ENCODE data around the gene CROCC2. TPM values are rescaled to one million over a fixed set of nuclear protein-coding genes. Genes with fewer than 3 reads are reported as not detected.

CROCC2 gene
- total RNA-seq, 2 experiments from 2014 or later: not detected

DNA sequence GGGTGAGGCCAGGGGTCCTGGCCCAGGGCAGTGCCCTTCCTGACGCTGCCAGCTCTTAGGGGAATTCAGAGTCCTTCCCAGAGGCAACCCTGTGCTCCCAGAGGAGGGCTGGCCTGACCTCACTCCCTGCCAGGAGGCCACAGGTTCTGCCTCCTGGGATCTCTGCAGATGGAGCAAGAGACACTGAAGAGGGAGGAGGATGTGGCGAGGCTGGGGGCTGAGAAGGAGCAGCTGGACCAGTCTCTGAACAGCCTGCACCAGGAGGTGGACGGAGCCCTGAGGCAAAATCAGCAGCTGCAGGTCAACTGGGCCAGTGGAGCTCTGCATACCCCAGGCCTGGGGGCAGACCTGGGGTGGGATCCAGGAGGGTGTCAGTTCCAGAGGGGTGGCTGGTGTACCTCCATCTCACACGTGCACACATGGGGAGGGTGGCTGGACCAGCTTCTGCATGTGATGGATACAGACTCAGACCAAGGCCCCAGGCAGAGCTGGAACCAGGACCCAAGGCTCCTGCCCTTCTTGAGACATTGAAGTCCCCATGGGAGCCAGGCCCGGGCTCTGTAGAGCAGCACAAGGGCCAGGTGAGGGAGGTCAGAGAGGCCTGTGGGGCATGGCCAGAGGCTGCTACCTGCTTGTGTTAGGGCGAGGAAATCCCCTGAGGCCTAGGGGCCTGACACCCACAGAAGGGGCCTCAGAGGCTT is 82.6 kb downstream of the CROCC2 start:
- Mint-ChIP-seq H3K36me3 (ENCODE audit: low read depth) (no peaks in the 10 kb centered on the region), H3K27ac (no peak overlapping the region), H3K9me3 (ENCODE audit: insufficient read depth) (no peaks in the 10 kb centered on the region), H3K27me3 (ENCODE audit: low read depth) (no peaks in the 10 kb centered on the region), H3K4me3 (no peak overlapping the region), H3K4me1 (ENCODE audit: low read depth) (no peaks in the 10 kb centered on the region)
- CTCF ChIA-PET: no interaction called here
- POLR2A ChIA-PET: no interaction called here
- no peak for DNase-seq
- no peak for ATAC-seq

GRCh38 chr2:240989451-240990265 is 83.5 kb downstream of the CROCC2 start:
- POLR2A ChIA-PET: no interaction called here
- CTCF ChIA-PET: no interaction called here
- Mint-ChIP-seq H3K9me3 (ENCODE audit: insufficient read depth) (no peaks in the 10 kb centered on the region), H3K4me1 (ENCODE audit: low read depth) (no peaks in the 10 kb centered on the region), H3K36me3 (ENCODE audit: low read depth) (no peaks in the 10 kb centered on the region), H3K4me3 (no peak overlapping the region), H3K27me3 (ENCODE audit: low read depth) (no peaks in the 10 kb centered on the region), H3K27ac (no peak overlapping the region)
- ATAC-seq (no peak), DNase-seq (no peak)

DNA sequence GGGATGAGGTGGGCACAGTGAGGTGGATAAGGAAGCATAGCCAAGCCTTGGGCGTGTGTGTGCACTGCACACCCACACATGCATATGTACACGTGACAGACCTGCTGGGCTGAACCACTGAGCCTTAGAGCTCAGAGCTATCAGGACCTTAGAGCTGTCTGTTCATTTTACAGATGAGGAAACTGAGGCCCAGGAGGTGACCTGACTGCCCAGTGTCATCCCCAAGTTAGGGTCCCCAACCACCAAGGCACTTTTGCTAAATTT is 84.1 kb downstream of the CROCC2 start:
- CTCF ChIA-PET: no interaction called here
- H3K27me3 Mint-ChIP-seq (ENCODE audit: low read depth): no peaks in the 10 kb centered on the region

GRCh38 chr2:240990726-240991377 is 84.7 kb downstream of the CROCC2 start:
- H3K27me3 Mint-ChIP-seq (ENCODE audit: low read depth): no peaks in the 10 kb centered on the region
- no peaks in the 10 kb centered on the region for H3K4me1 Mint-ChIP-seq (ENCODE audit: low read depth)
- no peak overlapping the region for H3K4me3 Mint-ChIP-seq
- CTCF ChIA-PET: no interaction called here
- H3K36me3 Mint-ChIP-seq (ENCODE audit: low read depth): no peaks in the 10 kb centered on the region
- no peak overlapping the region for H3K27ac Mint-ChIP-seq
- H3K9me3 Mint-ChIP-seq (ENCODE audit: insufficient read depth): no peaks in the 10 kb centered on the region
- POLR2A ChIA-PET: no interaction called here
- DNase-seq (no peak), ATAC-seq (no peak)

More for the DNA sequence above, 84.1 kb downstream of the CROCC2 start:
- Mint-ChIP-seq H3K27ac (no peak overlapping the region), H3K4me3 (no peak overlapping the region), H3K36me3 (ENCODE audit: low read depth) (no peaks in the 10 kb centered on the region), H3K9me3 (ENCODE audit: insufficient read depth) (no peaks in the 10 kb centered on the region), H3K4me1 (ENCODE audit: low read depth) (no peaks in the 10 kb centered on the region)
- ATAC-seq (no peak), DNase-seq (no peak)
- POLR2A ChIA-PET: no interaction called here

DNA sequence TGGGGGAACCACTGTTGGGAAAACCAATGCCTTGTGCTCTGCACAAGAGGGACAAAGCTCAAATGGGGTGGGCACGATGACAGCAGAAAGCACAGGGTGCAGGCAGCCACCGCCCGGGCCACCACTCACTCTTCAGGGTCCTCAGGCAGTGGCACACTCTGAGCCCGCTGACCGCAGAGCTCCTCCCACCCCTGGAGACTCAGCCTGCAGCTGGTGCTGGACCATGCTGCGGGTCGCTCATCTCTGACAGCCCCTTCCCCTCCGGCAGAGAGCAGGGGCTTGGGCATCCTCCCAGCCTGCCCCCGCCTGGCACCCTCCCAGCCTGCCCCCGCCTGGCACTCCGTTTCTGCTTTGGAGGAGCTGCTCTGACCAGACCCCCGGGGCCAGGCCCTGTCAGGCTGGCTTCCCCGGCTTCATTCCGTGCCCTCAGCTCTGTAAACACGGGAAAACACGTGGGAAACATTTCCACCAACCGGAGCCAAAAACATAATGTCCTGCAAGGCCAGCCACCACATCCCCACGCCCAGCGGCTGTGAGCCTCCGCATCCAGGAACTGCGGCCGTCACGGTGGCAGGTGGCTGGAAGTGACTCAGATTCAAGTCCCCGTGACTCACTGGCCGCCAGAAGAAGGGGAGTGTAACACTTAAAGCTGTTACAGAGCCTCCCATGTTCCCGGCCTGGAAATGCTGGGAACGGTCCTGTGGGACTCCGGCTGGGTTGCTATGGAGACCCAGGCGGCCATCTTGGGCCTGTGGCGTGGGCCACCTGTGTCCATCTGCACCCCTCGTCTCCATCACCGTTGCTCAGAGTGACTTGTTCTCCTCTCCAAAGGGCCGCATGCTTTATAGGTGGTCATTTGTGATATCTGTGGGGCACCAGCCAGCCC is 85.5 kb downstream of the CROCC2 start:
- H3K9me3 Mint-ChIP-seq (ENCODE audit: insufficient read depth): no peaks in the 10 kb centered on the region
- DNase-seq (no peak), ATAC-seq (no peak)
- CTCF ChIA-PET: no interaction called here
- POLR2A ChIA-PET: no interaction called here
- no peaks in the 10 kb centered on the region for H3K27me3 Mint-ChIP-seq (ENCODE audit: low read depth)
- no peaks in the 10 kb centered on the region for H3K36me3 Mint-ChIP-seq (ENCODE audit: low read depth)
- H3K27ac Mint-ChIP-seq: no peak overlapping the region
- H3K4me3 Mint-ChIP-seq: no peak overlapping the region
- no peaks in the 10 kb centered on the region for H3K4me1 Mint-ChIP-seq (ENCODE audit: low read depth)

DNA sequence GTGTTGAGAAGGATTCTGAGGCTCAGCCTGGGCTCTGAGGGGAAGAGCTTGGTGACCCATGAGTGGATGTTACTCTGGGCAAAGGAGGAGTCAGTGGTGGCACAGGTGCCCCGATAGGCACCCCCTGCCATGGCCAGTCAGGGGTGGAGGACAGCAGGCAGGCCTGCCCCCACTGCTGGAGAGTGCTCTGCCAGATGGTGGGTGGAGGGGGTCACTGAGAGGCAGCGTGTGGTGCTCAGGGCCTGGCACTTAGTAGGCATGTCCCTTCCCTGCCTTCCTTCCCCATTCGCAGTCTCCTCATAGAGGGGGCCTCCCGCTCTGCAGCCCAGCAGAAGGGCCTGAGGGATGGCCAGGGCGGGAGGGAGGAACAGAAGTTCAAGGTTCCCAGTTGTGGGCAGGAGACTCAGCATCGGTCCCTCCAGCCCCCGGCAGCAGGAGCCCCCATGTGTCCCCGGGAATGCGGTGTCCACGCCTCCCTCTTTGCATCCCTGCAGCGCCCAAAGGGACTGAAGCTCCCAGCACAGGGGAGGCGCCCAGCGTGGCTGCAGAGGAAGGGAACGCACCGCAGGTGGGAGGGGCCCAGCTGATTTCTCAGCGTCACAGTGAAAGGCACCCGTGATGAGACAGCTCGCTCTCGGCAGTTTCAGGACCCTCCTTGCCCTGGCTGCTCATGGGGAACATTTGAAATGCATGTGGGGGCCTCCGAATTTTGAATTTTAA is 86.6 kb downstream of the CROCC2 start:
- Mint-ChIP-seq H3K4me1 (ENCODE audit: low read depth) (no peaks in the 10 kb centered on the region), H3K4me3 (no peak overlapping the region), H3K36me3 (ENCODE audit: low read depth) (no peaks in the 10 kb centered on the region), H3K27me3 (ENCODE audit: low read depth) (peaks cover 7% of the 10 kb centered on the region), H3K27ac (no peak overlapping the region), H3K9me3 (ENCODE audit: insufficient read depth) (no peaks in the 10 kb centered on the region)
- CTCF ChIA-PET: no interaction called here
- POLR2A ChIA-PET: no interaction called here
- no peak for ATAC-seq
- no peak for DNase-seq

DNA sequence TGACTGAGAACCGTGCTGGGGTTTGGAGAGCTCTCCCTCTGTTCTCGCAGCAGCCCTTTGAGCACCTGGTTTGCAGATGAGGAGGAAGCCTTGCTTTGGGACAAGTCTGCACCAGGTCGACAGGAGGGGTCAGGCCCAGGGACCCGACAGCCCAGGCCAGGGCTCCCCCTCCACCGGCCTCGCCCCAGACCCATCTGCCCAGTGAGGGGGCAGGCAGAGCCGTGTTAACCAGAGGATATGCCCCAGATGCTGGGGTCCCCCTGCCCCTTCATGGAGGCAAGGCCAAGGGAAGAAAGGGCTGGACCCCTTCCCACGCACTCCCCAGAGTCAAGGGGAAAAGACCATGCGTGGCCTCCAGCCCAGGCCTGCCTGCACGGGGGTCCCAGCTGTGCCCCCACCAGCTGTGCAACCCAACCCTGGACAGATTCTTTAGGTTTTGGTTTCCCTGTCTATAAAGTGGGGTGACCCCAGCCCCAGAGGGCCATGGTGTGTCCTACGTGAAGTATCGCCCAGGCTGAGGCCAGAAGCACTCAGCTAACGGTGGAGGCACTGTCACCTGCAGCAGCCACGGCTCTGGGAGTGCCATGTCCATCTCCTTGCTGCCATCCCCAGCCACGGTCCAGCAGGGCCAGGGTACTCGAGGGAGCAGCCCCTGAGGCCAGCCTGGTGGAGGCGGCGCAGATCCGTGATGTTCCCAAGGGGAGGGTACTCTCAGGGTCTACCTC is 87.5 kb downstream of the CROCC2 start:
- ATAC-seq: no peak
- Mint-ChIP-seq H3K9me3 (ENCODE audit: insufficient read depth) (no peaks in the 10 kb centered on the region), H3K4me3 (no peak overlapping the region), H3K27ac (no peak overlapping the region), H3K36me3 (ENCODE audit: low read depth) (no peaks in the 10 kb centered on the region), H3K4me1 (ENCODE audit: low read depth) (no peaks in the 10 kb centered on the region), H3K27me3 (ENCODE audit: low read depth) (peaks cover 7% of the 10 kb centered on the region)
- no peak for DNase-seq
- ChIA-PET POLR2A (no interaction called here), CTCF (no interaction called here)

GRCh38 chr2:240994171-240994896 is 88.2 kb downstream of the CROCC2 start:
- Mint-ChIP-seq H3K36me3 (ENCODE audit: low read depth) (no peaks in the 10 kb centered on the region), H3K27ac (no peak overlapping the region), H3K4me1 (ENCODE audit: low read depth) (no peaks in the 10 kb centered on the region), H3K9me3 (ENCODE audit: insufficient read depth) (no peaks in the 10 kb centered on the region), H3K27me3 (ENCODE audit: low read depth) (peaks cover 7% of the 10 kb centered on the region), H3K4me3 (no peak overlapping the region)
- ChIA-PET POLR2A (no interaction called here), CTCF (no interaction called here)
- no peak for ATAC-seq
- no peak for DNase-seq

DNA sequence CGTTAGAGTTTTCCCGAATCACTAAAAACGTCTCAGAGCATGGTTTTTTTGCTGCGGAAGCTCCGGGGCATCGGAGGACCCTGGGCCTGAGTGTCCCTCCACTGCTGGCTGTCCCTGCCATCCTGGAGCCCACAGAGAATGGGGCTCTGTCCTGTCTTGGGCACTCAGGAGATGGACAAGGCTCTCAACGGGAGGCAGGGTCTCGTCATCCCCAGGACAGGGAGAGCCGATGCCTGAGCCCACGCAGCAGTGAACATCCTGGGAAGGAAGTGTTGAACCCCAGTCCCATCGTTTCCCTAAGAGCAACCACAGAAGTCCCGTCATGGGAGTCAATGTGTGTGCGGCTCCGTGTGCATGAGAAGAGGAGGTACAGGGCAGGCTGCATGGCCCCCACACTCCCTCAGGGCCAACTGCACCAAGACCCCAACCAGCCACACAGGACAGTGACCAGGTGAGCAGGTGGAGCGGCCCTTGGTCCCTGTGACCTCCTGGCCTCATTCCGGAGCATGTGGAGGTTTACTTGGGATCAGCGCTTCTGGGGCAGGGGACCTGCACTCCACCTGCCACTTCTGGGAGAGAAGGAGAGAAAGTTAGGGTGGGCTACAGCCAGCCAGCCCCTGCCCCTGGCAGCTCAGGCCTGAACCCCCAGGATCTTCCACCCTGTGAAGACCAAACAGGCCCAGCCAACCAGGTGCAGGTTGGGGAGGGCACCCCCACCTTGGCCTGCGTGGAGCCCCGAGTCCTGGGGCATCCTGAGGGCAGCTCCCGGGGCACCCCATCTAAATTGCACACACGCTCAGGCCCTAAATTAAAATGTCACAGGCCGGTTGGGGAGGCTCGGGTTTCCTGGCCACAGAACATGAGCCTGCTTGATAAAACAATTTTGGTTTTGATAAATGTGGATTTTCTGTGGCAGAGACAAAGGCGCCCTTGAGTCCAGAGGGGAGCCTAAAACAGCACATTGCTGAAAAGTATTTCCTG is 89.2 kb downstream of the CROCC2 start:
- H3K4me3 Mint-ChIP-seq: no peak overlapping the region
- DNase-seq: no peak
- POLR2A ChIA-PET: no interaction called here
- no peaks in the 10 kb centered on the region for H3K9me3 Mint-ChIP-seq (ENCODE audit: insufficient read depth)
- ATAC-seq: no peak
- peaks cover 16% of the 10 kb centered on the region for H3K27me3 Mint-ChIP-seq (ENCODE audit: low read depth)
- no peak overlapping the region for H3K27ac Mint-ChIP-seq
- no peaks in the 10 kb centered on the region for H3K4me1 Mint-ChIP-seq (ENCODE audit: low read depth)
- no peaks in the 10 kb centered on the region for H3K36me3 Mint-ChIP-seq (ENCODE audit: low read depth)
- CTCF ChIA-PET: no interaction called here

Measured in activated CD8-positive, alpha-beta T cell treated with anti-CD3 and anti-CD28 coated beads, Interleukin-2, amount 10 ng/mL, durations not matched to agents 7 days and 5 days (primary cell).